Mesothelial cell of epicardium (in vitro differentiated cells): ENCODE results near the gene RRAD. TPM values are rescaled to one million over a fixed set of nuclear protein-coding genes. Genes with fewer than 3 reads are reported as not detected.

ENCODE experiments used
- DNase-seq, 2 experiments: peaks; one replicate each; pipeline ENCODE4 v3.0.0; 2021; ENCODE audit warnings: low spot score in 2 of 2; ENCODE audit not compliant: unreplicated experiment in 2 of 2
- H3K27ac Mint-ChIP-seq: 2 replicates; pipeline ENCODE4 v1.8.0; 2021; ENCODE audit warnings: mixed read lengths
- H3K27me3 Mint-ChIP-seq: 2 replicates; pipeline ENCODE4 v1.8.0; 2021; ENCODE audit warnings: low read depth, mixed read lengths
- H3K36me3 Mint-ChIP-seq: 2 replicates; pipeline ENCODE4 v1.8.0; 2021; ENCODE audit warnings: mixed read lengths
- H3K4me1 Mint-ChIP-seq: 2 replicates; pipeline ENCODE4 v1.8.0; 2021; ENCODE audit warnings: mixed read lengths
- H3K4me3 Mint-ChIP-seq: 2 replicates; pipeline ENCODE4 v1.8.0; 2021; ENCODE audit warnings: mild to moderate bottlenecking, moderate library complexity, mixed read lengths
- H3K9me3 Mint-ChIP-seq: 2 replicates; pipeline ENCODE4 v1.8.0; 2021; ENCODE audit warnings: mixed read lengths
- total RNA-seq: library from RNA; stranded (reverse); gene quantifications from 3 replicates; pipeline ENCODE4 v1.2.1, GENCODE V29; 2021
- TF ChIP-seq, protein P1 (sequence below): fragments of 200-600 bp; sonication (generic); IDR thresholded peaks from one replicate; pipeline ENCODE4 v1.5.0; 2021; ENCODE audit warnings: antibody characterized with exemption; ENCODE audit not compliant: unreplicated experiment

RRAD gene
- total RNA-seq, 1 donor from 2014 or later: 2.7 TPM

DNA sequence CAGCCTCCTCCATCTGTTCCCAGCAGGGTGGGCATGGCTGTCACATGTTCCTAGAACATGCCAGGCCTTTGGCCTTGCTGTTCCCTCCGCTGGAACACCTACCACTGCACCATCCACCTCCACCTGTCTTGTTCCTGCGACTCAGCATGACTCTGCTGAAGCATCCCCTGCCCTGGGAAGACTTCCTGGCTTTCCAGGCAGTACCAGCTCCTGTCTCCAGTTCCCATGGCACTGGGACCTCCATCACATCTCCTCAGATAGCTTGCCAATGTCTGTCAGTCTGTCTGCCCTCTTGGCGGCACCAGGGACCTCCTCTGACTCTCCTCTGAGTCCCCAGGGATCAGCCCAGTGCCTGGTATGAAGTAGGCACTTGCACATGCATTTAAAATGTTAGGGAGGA lies 29.3 kb downstream of the RRAD start:
- peaks cover 19% of the 10 kb centered on the region for H3K4me1 Mint-ChIP-seq
- no peaks in the 10 kb centered on the region for H3K27me3 Mint-ChIP-seq
- no peaks in the 10 kb centered on the region for H3K9me3 Mint-ChIP-seq
- no peak overlapping the region for H3K27ac Mint-ChIP-seq
- TF ChIP-seq, protein P1, sequence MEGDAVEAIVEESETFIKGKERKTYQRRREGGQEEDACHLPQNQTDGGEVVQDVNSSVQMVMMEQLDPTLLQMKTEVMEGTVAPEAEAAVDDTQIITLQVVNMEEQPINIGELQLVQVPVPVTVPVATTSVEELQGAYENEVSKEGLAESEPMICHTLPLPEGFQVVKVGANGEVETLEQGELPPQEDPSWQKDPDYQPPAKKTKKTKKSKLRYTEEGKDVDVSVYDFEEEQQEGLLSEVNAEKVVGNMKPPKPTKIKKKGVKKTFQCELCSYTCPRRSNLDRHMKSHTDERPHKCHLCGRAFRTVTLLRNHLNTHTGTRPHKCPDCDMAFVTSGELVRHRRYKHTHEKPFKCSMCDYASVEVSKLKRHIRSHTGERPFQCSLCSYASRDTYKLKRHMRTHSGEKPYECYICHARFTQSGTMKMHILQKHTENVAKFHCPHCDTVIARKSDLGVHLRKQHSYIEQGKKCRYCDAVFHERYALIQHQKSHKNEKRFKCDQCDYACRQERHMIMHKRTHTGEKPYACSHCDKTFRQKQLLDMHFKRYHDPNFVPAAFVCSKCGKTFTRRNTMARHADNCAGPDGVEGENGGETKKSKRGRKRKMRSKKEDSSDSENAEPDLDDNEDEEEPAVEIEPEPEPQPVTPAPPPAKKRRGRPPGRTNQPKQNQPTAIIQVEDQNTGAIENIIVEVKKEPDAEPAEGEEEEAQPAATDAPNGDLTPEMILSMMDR: no peak
- no peak for DNase-seq
- no peak overlapping the region for H3K4me3 Mint-ChIP-seq
- H3K36me3 Mint-ChIP-seq: no peaks in the 10 kb centered on the region

DNA sequence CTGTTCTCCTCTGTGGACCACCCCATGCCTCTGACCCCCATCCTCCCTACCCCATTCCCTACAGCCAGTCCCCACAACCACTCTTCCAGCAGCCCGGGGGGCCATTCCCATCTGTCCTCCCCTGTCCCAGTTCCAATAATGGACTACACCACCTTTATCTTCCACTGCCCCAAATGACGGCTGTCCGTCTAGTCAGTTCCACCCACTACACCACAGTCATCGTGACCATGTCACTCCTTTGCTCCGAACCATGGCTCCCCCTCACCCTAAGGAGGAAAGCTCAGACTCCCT lies 29.7 kb downstream of the RRAD start:
- Mint-ChIP-seq H3K27me3 (no peaks in the 10 kb centered on the region), H3K9me3 (no peaks in the 10 kb centered on the region), H3K27ac (no peak overlapping the region), H3K36me3 (no peaks in the 10 kb centered on the region), H3K4me1 (peaks cover 16% of the 10 kb centered on the region), H3K4me3 (no peak overlapping the region)
- TF ChIP-seq, protein P1: no peak
- DNase-seq: no peak

DNA sequence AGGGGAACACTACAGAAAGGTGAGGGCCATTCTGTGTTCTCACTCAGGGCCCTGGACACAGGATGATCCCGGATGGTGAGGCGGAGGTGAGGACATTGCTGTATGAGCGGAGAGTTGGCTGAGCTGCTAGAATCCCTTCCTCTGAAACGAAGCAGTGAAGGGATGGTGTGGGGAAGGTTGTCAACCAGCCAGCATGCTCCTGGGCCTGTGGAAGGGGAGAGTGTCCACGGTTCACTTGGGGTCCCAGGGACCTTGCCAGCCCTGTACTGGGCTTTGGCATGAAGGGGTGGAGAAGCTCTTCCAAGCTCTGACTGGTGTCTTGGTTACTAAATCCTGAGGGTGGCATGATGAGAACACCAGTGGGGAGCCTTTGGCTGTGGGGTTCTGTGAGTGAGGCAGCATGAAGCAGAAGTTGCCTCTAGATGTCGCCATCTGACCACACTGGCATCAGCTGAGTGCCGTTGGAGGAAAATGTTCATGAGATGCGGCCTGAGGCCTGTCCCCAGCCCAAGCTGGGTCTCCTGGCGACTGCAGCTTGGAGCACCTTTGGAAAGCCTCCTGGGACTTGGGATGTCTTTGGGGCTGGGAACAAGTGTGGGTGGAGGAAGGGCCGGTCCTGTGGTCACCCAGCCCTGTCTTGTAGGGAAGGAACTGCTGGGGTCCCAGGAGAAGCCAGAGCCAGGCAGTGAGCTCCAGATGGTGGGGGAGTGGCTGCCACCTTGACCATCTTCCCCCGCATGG lies 30.2 kb downstream of the RRAD start:
- H3K27me3 Mint-ChIP-seq: no peaks in the 10 kb centered on the region
- TF ChIP-seq, protein P1: peak; percentile 35
- no peaks in the 10 kb centered on the region for H3K36me3 Mint-ChIP-seq
- H3K9me3 Mint-ChIP-seq: no peaks in the 10 kb centered on the region
- peak in 1 of 2 experiments; percentile 70 for DNase-seq
- no peak overlapping the region for H3K27ac Mint-ChIP-seq
- H3K4me1 Mint-ChIP-seq: peaks cover 11% of the 10 kb centered on the region
- H3K4me3 Mint-ChIP-seq: no peak overlapping the region

DNA sequence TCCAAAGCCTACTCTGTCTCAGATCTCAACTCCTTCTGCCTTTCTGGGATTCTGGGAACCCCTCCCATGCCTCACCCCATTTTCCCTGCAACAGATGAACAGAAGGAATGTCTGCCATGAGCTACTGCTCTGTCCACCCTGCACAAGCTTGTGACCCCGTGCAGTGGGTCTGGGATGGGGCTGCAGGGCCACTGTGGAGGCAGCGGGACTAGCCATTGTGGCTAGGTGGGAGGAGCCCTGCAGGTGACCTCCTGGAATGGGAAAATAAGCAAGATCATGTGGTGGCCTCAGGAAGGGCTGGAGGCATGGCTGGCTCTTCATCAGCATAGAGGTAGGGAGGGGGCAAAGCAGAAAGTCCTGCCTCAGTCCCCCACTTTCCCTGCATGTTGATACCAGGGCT lies 31.3 kb downstream of the RRAD start:
- Mint-ChIP-seq H3K27ac (no peak overlapping the region), H3K36me3 (no peaks in the 10 kb centered on the region), H3K27me3 (no peaks in the 10 kb centered on the region), H3K4me1 (peaks cover 5% of the 10 kb centered on the region), H3K4me3 (no peak overlapping the region), H3K9me3 (no peaks in the 10 kb centered on the region)
- DNase-seq: no peak
- TF ChIP-seq, protein P1: no peak

DNA sequence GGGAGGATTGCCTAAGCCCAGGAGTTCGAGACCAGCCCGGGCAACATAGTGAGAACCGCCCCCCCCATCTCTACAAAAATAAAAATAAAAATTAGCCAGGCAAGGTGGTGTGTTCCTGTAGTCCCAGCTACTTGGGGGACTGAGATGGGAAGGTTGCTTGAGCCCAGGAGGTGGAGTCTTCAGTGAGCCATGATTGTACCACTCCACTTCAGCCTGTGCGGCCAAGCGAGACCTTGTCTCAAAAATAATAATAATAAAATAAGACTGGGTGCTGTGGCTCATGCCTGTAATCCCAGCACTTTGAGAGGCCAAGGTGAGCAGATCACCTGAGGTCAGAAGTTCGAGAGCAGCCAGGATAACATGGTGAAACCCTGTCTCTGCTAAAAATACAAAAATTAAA lies 33.5 kb downstream of the RRAD start:
- no peaks in the 10 kb centered on the region for H3K27me3 Mint-ChIP-seq
- H3K9me3 Mint-ChIP-seq: no peaks in the 10 kb centered on the region
- H3K4me3 Mint-ChIP-seq: no peak overlapping the region
- TF ChIP-seq, protein P1: no peak
- no peak for DNase-seq
- no peak overlapping the region for H3K27ac Mint-ChIP-seq
- peaks cover 20% of the 10 kb centered on the region for H3K4me1 Mint-ChIP-seq
- H3K36me3 Mint-ChIP-seq: no peaks in the 10 kb centered on the region

DNA sequence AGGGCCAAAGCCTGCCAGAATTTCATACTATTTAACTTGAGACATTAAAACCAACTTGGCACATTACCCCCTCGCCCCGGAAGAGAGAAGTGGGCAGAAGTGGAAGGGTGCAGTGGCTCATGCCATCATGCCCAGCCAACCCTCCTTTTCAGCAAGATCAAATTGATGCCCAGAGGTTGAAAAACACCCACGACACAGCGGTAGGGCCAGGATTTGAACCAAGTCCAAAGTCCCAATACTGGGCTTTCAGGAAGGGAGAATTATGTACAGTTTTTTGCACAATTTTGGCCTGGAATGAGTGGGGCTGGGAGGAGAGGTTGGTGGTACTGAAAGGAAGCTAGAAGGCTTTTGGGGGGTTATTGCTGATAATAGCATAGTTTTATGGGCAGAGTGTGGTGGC lies 34.0 kb downstream of the RRAD start:
- Mint-ChIP-seq H3K27me3 (no peaks in the 10 kb centered on the region), H3K4me1 (peaks cover 24% of the 10 kb centered on the region), H3K9me3 (no peaks in the 10 kb centered on the region), H3K4me3 (no peak overlapping the region), H3K27ac (no peak overlapping the region), H3K36me3 (no peaks in the 10 kb centered on the region)
- no peak for DNase-seq
- TF ChIP-seq, protein P1: no peak
